SH-SY5Y (cell line): ENCODE results near the gene GSC.

Source experiments
- GATA2 ChIP-seq: IDR thresholded peaks from 2 replicates; pipeline ENCODE4 v1.6.1; 2011; ENCODE audit warnings: mild to moderate bottlenecking, low read depth, low read length
- GATA3 ChIP-seq: IDR thresholded peaks from 2 replicates; pipeline ENCODE4 v1.6.1; 2011; ENCODE audit warnings: low read depth, mild to moderate bottlenecking, low read length, moderate library complexity

DNA sequence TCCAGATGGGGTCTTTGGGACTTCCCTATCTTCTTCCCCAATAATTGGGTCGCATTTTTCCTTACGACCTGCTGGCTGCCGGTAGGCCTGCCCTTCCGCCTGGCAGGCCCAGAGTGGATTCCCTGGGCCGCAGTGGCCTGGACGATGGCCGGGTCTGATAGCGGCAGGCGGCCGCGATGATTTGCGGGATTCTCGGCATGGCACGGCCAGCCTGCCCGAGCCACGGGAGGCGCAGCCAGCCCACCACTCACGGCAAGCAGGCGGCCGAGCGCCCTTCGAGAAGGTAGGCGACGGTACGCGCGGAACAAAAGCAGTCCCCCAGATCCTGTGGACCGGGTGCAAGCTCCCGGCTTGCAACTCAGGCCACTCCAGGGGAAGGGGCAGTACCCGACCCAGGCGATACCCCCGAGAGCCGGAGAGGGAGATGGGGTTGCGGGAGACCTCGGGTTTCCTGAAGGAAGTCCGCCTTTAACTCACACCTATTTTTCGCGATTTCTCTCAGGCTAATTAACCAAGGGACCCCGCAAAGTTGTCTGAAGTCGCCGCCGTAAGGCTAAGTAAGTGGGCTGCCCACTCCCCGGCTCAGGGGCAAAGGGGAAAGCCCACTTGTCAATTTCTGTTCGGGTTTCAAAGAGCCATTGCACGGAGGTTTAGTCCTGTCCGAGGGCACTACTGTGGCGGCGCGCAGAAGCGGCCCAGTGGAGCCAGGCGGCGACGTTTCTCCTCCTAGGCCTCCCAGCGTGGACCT, 1.4 kb upstream of the GSC start:
- no peak for TF ChIP-seq GATA2
- TF ChIP-seq GATA3: no peak
